GM20000 (cell line): ENCODE measurements around the gene TMEM89.

Experiments used
- DNase-seq: peaks from one replicate; pipeline ENCODE4 v3.0.0; 2012; ENCODE audit warnings: low spot score
- CTCF ChIP-seq: IDR thresholded peaks from 2 replicates; pipeline ENCODE4 v1.5.1; 2012; ENCODE audit warnings: mild to moderate bottlenecking, control low read depth; ENCODE audit errors: extremely low read depth, missing control alignments

The TMEM89 gene

DNA sequence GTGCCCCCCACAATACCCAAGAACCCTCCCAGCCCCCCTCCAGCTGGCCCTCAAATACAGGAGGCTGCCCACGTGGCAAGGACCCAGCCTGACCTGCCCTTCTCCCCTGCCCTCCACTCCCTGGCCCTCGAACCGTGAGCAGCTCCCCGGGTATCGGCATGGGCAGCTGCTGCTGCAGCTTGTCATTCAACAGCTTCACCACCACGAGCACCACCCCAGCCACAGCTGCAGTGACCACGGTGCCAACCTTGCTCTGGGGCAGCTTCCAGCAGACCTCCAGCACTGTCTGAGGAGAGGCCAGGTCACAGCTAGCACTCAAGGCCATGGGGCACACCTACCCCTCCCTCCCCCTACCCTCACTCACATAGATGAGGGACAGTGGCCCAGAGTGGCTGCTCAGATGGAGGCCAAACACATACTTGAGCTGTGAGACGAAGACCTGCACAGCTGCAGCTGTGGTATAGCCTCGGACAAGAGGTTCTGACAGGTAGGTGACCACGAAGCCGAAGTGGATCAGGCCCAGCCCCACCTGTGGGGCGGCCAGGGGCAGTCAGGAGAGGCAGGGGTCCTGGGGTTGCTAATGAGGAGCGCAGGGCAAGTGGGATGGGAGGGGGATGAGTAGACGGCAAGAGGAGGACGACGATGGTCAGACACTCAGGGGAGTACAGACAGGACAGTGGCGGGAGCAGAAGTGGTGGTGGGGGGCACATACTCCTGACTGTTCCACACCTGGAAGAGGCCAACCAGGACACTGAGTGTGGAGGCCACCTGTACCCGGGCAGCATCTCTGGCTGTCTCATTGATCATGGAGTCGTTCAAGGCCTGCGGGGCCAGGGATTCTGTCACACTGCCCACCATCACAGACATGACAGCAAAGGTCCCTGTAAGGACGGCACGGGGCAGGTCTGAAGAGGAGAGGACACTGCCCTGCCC is 10.2 kb upstream of the TMEM89 start:
- DNase-seq, result no peak
- no peak for TF ChIP-seq CTCF

GRCh38 chr3:48630833-48631232 is 9.3 kb upstream of the TMEM89 start:
- TF ChIP-seq CTCF, result no peak
- DNase-seq, result no peak

DNA sequence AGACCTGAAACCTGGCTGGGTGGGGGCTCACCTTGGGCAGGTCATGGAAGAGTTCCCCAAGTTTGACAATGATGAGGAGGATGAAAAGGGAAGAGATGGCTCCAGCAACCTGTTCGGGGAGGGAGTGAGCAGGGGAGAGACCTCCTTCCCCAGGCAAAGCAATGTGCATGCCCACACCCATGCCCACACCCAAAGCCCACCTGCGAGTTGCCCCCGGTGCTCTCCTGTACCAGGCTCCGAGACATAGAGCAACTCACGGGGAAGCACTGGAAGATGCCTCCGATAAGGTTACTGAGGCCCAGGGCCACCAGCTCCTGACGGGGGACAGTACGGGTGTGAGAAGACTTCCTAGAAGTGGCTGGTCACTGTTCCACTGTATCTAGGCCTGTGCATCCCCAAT is 8.8 kb upstream of the TMEM89 start:
- TF ChIP-seq CTCF, result no peak
- no peak for DNase-seq

DNA sequence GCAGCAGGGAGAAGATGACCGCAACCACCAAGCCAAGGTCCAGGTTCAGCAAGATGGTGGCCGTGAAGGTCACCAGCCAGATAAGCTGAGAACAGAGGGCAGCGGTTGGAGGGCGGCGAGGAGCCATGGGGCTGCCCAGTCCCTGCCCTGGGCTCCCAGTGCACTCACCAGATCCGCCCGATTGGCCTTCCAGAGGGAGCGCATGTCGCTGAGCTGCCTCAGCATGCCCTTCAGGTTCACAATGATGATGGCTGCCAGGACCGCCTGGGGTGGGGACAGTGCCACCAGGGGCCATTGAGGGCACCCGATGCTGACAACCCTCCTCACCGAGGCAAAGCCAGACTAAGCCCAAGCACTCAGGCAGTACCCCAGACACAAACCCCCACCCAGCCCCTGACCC is 8.3 kb upstream of the TMEM89 start:
- DNase-seq, result no peak
- TF ChIP-seq CTCF, result no peak

DNA sequence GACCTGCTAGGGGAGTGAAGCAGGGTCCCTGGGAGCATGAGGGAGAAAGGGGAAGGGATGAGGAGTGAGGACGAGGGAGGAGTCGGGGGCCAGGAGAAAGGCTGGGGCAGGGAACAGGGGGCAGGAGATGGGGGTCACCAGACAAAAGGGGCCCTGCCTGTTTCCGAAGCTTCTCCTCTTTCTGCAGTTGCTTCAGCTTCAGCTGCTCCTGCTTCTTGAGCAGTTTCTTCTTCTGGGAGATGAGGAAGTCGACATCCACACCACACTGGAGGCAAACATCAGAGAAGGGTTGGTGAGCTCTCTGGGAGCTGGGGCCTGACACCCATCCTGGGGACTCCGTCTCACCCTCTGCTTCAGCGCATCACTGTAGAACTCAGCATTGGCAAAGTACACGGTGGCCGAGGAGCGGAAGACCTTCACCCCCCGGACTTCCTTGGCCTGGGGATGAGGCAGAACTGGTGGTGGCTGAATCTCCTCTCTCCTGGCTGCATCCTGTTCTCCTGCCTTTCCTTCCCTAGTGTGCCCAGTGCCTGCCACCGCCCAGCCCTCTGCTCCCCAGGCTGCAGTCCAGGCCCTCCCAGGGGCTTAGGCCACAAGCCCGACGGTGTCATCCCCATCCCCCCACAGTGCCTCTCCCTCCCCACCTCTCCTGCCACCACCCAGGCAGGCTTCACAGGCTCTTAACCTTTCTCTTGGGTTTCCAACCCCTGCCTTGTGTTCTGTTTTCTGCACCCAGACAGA is 6.9 kb upstream of the TMEM89 start:
- no peak for TF ChIP-seq CTCF
- DNase-seq, result no peak

- DNase-seq, result no peak
- no peak for TF ChIP-seq CTCF
These were observed 4.0 kb upstream of the TMEM89 start for GRCh38 chr3:48625600-48625999.

DNA sequence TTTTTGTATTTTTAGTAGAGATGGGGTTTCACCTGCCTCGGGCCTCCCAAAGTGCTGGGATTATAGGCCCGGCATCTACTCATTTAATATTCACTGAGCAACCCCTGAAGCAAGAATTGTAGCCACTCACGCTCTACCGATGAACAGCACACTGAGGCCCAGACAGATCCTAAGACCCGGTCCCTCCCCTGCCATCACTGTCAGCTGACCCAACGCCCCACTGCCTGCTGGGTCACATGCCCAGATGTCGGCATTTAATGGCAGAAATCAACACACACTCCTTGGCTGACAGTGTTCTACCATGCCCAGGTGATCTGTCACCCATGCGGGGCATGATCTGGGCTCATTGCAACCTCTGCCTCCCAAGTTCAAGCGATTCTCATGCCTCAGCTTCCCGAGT is 3.2 kb upstream of the TMEM89 start:
- TF ChIP-seq CTCF, result no peak
- no peak for DNase-seq
